ENCODE measurements around the gene GRIN2C. TPM values are rescaled to one million over a fixed set of nuclear protein-coding genes. Genes with fewer than 3 reads are reported as not detected.

GRIN2C gene
- total RNA-seq, 1 experiment from 2014 or later: not detected

- no TSS peak for BruUV-seq (replicated peaks)
- CTCF ChIA-PET: no interaction called here
- no peak overlapping the region for H3K27ac Mint-ChIP-seq (ENCODE audit: unreplicated experiment)
Observed at GRCh38 chr17:74830861-74831260, 28.8 kb downstream of the GRIN2C start.

GRCh38 chr17:74827800-74828199 is 31.9 kb downstream of the GRIN2C start:
- Mint-ChIP-seq H3K36me3 (ENCODE audit: insufficient read depth, unreplicated experiment) (peaks cover 9% of the 10 kb centered on the region), H3K4me3 (ENCODE audit: low read depth, unreplicated experiment) (no peak overlapping the region), H3K4me1 (ENCODE audit: low read depth, unreplicated experiment) (no peaks in the 10 kb centered on the region), H3K27ac (ENCODE audit: unreplicated experiment) (no peak overlapping the region), H3K9me3 (ENCODE audit: low read depth, unreplicated experiment) (no peaks in the 10 kb centered on the region), H3K27me3 (ENCODE audit: unreplicated experiment) (no peaks in the 10 kb centered on the region)
- DNase-seq: no peak
- no peak for TF ChIP-seq CTCF (IDR thresholded peaks at IDR 0.05; ENCODE audit: unreplicated experiment)
- BruUV-seq (replicated peaks): no TSS peak
- CTCF ChIA-PET: no interaction called here
- intact Hi-C loops (cut with micrococcal nuclease; ENCODE audit: unreplicated experiment): no loop called here

More at GRCh38 chr17:74830861-74831260, 28.8 kb downstream of the GRIN2C start:
- Mint-ChIP-seq H3K36me3 (ENCODE audit: insufficient read depth, unreplicated experiment) (peaks cover 5% of the 10 kb centered on the region), H3K4me1 (ENCODE audit: low read depth, unreplicated experiment) (no peaks in the 10 kb centered on the region), H3K27me3 (ENCODE audit: unreplicated experiment) (no peaks in the 10 kb centered on the region), H3K4me3 (ENCODE audit: low read depth, unreplicated experiment) (no peak overlapping the region), H3K9me3 (ENCODE audit: low read depth, unreplicated experiment) (no peaks in the 10 kb centered on the region)
- TF ChIP-seq CTCF (IDR thresholded peaks at IDR 0.05; ENCODE audit: unreplicated experiment): no peak
- DNase-seq: no peak
- intact Hi-C loops (cut with micrococcal nuclease; ENCODE audit: unreplicated experiment): no loop called here

GRCh38 chr17:74825952-74826719 is 33.5 kb downstream of the GRIN2C start:
- no peak overlapping the region for H3K27ac Mint-ChIP-seq (ENCODE audit: unreplicated experiment)
- CTCF ChIA-PET: interaction anchor here (0.8 kb wide), 1 partner anchor 16 kb away, joined by 3 read pairs; no protein-coding TSS in a partner anchor
- H3K9me3 Mint-ChIP-seq (ENCODE audit: low read depth, unreplicated experiment): no peaks in the 10 kb centered on the region
- DNase-seq: no peak
- no peak for TF ChIP-seq CTCF (IDR thresholded peaks at IDR 0.05; ENCODE audit: unreplicated experiment)
- H3K4me1 Mint-ChIP-seq (ENCODE audit: low read depth, unreplicated experiment): no peaks in the 10 kb centered on the region
- H3K36me3 Mint-ChIP-seq (ENCODE audit: insufficient read depth, unreplicated experiment): peaks cover 8% of the 10 kb centered on the region
- H3K4me3 Mint-ChIP-seq (ENCODE audit: low read depth, unreplicated experiment): no peak overlapping the region
- BruUV-seq (replicated peaks): no TSS peak
- intact Hi-C loops (cut with micrococcal nuclease; ENCODE audit: unreplicated experiment): no loop called here
- H3K27me3 Mint-ChIP-seq (ENCODE audit: unreplicated experiment): no peaks in the 10 kb centered on the region

- H3K4me3 Mint-ChIP-seq (ENCODE audit: low read depth, unreplicated experiment): no peak overlapping the region
- H3K9me3 Mint-ChIP-seq (ENCODE audit: low read depth, unreplicated experiment): no peaks in the 10 kb centered on the region
- no peaks in the 10 kb centered on the region for H3K27me3 Mint-ChIP-seq (ENCODE audit: unreplicated experiment)
- no peak for DNase-seq
- CTCF ChIA-PET: no interaction called here
- H3K36me3 Mint-ChIP-seq (ENCODE audit: insufficient read depth, unreplicated experiment): peaks cover 13% of the 10 kb centered on the region
- no peaks in the 10 kb centered on the region for H3K4me1 Mint-ChIP-seq (ENCODE audit: low read depth, unreplicated experiment)
- no peak overlapping the region for H3K27ac Mint-ChIP-seq (ENCODE audit: unreplicated experiment)
- no TSS peak for BruUV-seq (replicated peaks)
- TF ChIP-seq CTCF (IDR thresholded peaks at IDR 0.05; ENCODE audit: unreplicated experiment): no peak
- intact Hi-C loops (cut with micrococcal nuclease; ENCODE audit: unreplicated experiment): no loop called here
Observed at GRCh38 chr17:74824961-74825627, 34.6 kb downstream of the GRIN2C start.
